Measurements from ENCODE around the gene PRPS2.

PRPS2 gene

DNA sequence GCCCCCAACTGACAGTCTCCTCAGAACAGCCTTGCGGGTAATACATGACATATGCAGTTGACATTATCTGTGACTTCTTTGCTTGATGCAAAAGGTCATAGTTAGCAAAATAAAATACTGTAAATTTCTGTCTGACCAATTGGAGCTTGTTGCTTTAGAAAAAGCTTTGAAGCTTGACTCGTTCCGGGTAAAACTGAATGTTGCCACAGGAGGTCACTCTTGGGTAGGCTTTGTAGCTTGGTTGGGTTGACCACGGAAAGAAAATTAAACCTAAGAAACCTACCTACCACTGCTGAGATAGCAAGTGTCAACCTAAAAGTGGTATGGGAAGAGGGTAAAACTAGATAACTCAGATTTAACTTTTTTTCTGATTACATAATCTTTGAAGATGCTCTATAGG, 23.2 kb downstream of the PRPS2 start:
- peak in 1 of 2 experiments; percentile 17 for DNase-seq (ENCODE audit: low read depth in 2 of 2)

GRCh38 chrX:12817528-12817927, 26.3 kb downstream of the PRPS2 start:
- no peak for DNase-seq (ENCODE audit: low read depth in 2 of 2)

DNA sequence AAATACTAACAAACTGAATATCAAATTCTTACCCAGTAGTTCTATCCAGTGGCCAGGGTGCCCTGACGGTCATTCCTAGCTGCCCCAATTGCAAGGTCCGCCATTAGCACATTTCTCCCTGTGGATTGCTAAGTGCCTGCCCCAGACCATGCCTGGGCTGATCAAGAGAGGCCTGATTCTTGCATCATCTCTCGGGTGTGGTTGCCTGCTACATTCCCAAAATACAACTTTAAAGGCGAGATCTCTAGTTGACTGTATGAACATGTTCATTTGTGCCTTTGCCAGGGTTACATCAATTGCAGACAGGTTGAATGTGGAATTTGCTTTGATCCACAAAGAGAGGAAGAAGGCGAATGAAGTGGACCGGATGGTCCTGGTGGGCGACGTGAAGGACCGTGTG, 28.0 kb downstream of the PRPS2 start:
- no peak for DNase-seq (ENCODE audit: low read depth in 2 of 2)

DNA sequence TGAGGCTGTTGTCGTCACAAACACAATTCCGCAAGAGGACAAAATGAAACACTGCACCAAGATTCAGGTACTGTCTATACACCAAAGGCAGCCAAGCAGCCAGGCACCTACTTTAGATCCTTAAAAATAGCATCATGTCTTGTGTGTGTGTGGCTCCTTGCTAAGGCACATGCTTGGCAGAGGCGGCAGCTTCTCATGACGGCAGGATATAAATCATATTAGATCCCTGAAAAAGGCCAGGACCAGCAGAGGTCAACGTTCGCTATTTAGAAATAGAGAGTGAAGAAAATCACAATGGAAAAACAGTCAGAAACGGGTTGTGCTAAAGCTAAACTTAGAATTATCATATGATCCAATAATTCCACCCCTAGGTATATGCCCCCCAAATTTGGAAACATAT, 29.5 kb downstream of the PRPS2 start:
- DNase-seq (ENCODE audit: low read depth in 2 of 2): no peak

GRCh38 chrX:12824944-12825343, 33.7 kb downstream of the PRPS2 start:
- no peak for DNase-seq (ENCODE audit: low read depth in 2 of 2)

DNA sequence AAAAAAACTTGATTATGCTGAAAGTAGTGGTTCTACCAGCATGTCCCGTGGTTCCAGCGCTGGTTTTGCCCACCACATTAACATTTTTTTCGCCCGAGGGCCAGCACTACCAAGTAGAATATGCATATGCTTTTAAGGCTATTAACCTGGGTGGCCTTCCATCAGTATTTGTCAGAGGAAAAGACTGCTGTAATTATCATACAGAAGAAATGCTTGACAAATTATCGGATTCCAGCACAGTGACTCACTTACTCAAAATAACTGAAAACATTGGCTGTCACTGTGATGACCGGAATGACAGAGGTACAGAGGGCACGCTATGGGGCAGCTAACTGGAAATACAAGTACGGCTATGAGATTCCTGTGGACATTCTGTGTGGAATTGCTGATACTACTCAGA, 34.6 kb downstream of the PRPS2 start:
- DNase-seq (ENCODE audit: low read depth in 2 of 2): no peak

DNA sequence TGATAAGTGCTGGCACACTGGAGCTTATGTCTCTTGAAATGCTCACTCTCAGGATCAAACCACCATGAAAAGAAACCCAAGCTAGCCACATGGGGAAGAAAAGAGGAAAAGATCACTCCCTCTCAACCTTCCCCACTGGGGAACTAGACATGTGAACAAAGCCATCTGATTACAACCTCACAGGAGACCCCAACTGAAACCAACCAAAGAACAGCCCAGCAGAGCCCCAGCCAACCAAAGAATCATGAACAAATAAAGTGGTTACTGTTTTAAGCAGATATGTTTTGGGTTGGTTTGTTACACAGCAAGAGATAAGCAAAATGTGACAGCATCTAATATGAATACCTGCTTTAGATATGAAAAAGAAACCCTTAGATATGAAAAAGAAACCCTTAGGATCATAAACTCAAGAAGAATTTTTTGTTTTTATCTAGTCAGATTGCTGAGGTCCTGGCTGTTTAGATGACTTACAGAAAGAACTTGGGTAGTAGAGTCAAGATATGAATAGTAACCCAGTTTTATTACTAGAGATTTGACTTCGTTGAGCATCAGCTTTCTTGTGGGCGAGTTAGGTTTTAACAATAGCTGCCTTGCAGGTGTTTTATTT, 52.0 kb downstream of the PRPS2 start:
- DNase-seq (ENCODE audit: low read depth in 2 of 2): no peak

DNA sequence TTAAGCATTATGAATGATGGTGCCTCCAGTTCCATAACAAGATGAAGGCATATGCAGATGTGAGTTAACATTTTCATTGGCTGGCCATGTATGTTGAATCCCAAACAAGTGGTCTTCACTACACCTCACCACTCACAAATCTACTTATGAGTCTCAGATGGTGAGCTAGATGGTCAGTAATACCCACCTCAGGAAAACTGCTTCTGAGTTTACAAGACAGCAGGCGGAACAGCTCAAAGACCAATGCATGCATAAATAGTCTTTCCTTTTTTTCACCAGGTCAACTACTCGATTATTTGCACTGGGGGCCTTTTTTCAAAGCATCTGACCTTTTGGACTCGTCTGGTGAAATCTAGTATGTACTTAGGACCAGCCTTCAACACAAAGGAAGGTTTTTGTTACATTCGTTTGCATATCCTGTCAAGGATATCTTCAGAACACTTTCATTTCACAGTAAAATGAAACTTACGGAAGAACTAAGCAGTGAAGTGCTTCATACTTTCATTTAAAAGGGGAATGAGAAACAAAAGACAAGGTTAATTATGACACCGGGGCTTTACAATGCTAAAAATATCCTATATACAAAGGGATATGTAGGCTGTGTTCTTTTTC, 52.6 kb downstream of the PRPS2 start:
- no peak for DNase-seq (ENCODE audit: low read depth in 2 of 2)

DNA sequence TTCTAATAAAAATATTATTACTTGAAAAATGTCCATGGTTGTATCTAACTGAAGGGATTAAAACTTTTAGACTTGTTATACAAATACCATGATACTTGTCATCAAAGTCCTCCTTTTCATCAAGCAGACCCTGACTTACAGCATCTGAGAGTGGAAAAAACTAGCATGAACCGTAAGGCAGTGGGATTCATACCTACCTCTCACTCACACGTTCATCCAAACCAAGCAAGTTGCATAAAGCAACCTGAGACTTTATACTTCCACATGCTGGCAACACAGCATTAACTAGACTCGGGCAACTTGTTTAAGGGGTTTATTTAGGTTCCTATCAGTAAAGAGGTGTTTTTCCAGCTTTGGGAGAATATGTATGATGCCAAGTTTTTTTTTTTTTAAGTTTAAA, 53.1 kb downstream of the PRPS2 start:
- no peak for DNase-seq (ENCODE audit: low read depth in 2 of 2)

DNA sequence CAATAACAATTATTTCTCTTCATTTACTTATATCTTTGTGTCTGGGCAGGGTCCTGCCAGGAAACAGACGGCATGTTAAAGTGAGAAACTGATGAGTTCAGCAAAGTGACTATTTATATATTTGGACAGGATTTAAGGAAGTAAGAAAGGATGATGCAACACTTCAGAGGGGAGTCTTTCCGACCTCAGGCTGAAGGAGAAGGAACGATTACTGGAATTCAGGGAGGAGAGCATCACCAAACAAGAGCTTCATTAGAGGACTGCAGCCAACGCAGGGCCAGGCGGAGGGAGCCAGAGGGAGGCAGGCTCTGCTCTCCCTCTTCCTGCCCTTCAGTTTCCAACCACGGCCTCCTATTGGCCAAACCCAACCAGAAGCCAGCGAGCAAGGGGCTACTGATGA, 74.1 kb downstream of the PRPS2 start:
- no peak for DNase-seq (ENCODE audit: low read depth in 2 of 2)

GRCh38 chrX:12866451-12867377, 75.5 kb downstream of the PRPS2 start, which contains the start of gene TLR7:
Gene TLR7 (plus strand): TSS chrX:12867072. CDS start chrX:12867579, 507 bp downstream.
- no peak for DNase-seq (ENCODE audit: low read depth in 2 of 2)

GRCh38 chrX:12867685-12868084, 76.5 kb downstream of the PRPS2 start:
- no peak for DNase-seq (ENCODE audit: low read depth in 2 of 2)

DNA sequence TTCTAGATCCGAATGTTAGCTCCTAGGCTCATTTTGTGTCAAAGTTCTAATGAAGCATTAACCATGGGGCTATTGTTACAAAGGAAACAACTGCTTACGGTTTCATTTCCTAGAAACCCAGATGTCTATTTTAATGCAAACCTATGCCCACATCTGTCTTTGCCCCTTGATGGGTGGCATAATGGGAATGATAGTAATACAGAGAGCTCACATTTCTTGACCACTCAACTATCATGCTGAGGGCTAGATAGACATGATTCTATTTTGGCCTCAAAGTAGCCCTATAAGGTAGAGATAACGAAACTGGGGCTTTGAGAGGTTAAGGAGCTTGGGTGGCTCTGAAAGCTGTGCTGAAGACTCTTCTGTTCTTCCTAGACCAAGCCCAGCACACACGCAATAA, 77.5 kb downstream of the PRPS2 start:
- no peak for DNase-seq (ENCODE audit: low read depth in 2 of 2)

DNA sequence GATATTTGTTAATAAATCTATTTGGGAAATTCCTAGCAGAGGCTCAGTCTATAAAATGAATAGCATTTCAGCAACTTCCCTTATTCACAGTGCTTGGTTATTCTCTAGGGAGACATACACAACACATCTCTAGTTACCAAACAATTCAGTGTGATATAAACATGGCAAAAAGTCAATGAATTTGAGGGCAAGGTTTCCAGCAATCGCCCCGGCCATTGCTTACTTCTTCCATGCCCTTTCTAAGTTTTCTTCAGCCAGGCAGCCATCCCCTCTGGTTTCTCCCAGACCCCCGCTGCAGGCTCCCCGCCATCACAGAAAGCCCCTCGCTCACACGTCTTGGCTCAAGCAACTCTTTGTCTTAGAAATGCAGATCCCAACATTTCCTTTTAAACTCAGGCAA, 80.0 kb downstream of the PRPS2 start:
- no peak for DNase-seq (ENCODE audit: low read depth in 2 of 2)

DNA sequence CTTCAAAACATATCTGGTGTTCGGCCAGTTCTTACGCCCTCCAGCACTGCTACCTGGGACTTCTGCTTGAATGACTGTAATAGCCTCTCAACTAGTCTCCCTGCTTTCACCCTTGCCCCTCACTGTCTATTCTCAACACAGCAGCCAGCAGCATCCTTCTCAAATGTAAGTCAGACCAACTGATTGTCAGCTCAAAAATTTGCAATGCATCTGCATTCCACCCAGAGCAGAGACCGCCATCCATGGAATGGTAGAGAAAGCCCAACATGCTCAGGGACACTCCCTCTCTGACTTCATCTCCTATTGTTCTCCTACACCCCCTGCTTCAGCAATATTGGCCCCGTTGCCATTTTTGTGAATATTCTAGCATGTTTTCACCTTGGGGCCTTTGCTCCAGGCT, 81.5 kb downstream of the PRPS2 start:
- no peak for DNase-seq (ENCODE audit: low read depth in 2 of 2)

Measured in fibroblast of skin of left quadriceps (primary cell).